Right lobe of liver (tissue), 6 donors: Measurements from ENCODE around the gene TBC1D13. TPM values are rescaled to one million over a fixed set of nuclear protein-coding genes. Genes with fewer than 3 reads are reported as not detected.
A peak's percentile ranks its signal among the peaks of the same experiment; 100 is the strongest.
"Not testable (repeated sequence)": the region's sequence is repeated elsewhere in the genome, so short reads cannot be mapped to it uniquely, and the experiment has no call there.

ENCODE experiments used
- ATAC-seq, 4 donors: fragments of 200-7000 bp; cut with Tn5 transposase; one replicate each; pipeline ENCODE4 v1.9.1; 2020; ENCODE audit warnings: mild to moderate bottlenecking in 4 of 4, moderate library complexity in 4 of 4
- DNase-seq, 3 donors: peaks; one replicate each; pipeline ENCODE4 v3.0.0-alpha.2; 2020
- H3K27ac ChIP-seq, 3 donors: fragments of 200-600 bp; one replicate each; pipeline ENCODE4 v1.8.0; 2022
- H3K27me3 ChIP-seq, 2 donors: fragments of 200-600 bp; one replicate each; pipeline ENCODE4 v1.8.0; 2022
- H3K36me3 ChIP-seq, 4 donors: fragments of 200-600 bp; sonication (generic) in 1 of 4; one replicate each; pipeline versions ENCODE4 v1.5.1 to v1.8.0; 2017 to 2022; ENCODE audit warnings: control low read depth in 1 of 4
- H3K4me1 ChIP-seq, 4 donors: fragments of 200-600 bp; sonication (generic) in 1 of 4; one replicate each; pipeline versions ENCODE4 v1.5.1 to v1.8.0; 2017 to 2022; ENCODE audit warnings: control low read depth in 1 of 4
- H3K4me3 ChIP-seq, 3 donors: fragments of 200-600 bp; one replicate each; pipeline ENCODE4 v1.8.0; 2022
- H3K9me3 ChIP-seq, 4 donors: fragments of 200-600 bp; sonication (generic) in 1 of 4; one replicate each; pipeline versions ENCODE4 v1.5.1 to v1.8.0; 2017 to 2022; ENCODE audit warnings: control low read depth in 1 of 4
- POLR2A ChIP-seq: fragments of 450-650 bp; IDR thresholded peaks from one replicate; pipeline ENCODE4 v1.6.1; 2017; ENCODE audit warnings: antibody characterized with exemption, mild to moderate bottlenecking
- WGBS: methylation state at CpG from one replicate; pipeline ENCODE4 v1.1.6; 2018; ENCODE audit warnings: low coverage, low lambda C conversion rate; ENCODE audit not compliant: insufficient coverage; ENCODE audit errors: missing lambda C conversion rate; 5-methylcytosine and 5-hydroxymethylcytosine counted together
- intact Hi-C, 2 donors: fragments of 100-400 bp; cut with DNase I; formaldehyde crosslinking; loops; one replicate each; pipeline versions ENCODE4 v1.11.2 to v1.14.1; 2022
- small RNA-seq, 2 experiments: library from RNA; depleted of rRNA; stranded (forward); fragments of <200 nt; gene quantifications; one replicate each; pipeline ENCODE3, GENCODE V24; 2016
- total RNA-seq, 6 experiments: library from RNA; depleted of rRNA in 2 of 6; stranded (reverse); fragments of >200 nt in 2 of 6; fragmentation: NEBNext Ultra II Directional in 3 of 6; extraction: Animal tissue kit (Norgen Biotek cat#: 25700) in 3 of 6; gene quantifications; one replicate each; pipeline versions ENCODE4 v1.1.0 to v1.2.4, GENCODE V29; 2016 to 2023
- TF ChIP-seq, protein P1 (sequence below), 4 donors: fragments of 200-600 bp in 3 of 4; fragments of 450-650 bp in 1 of 4; IDR thresholded peaks; one replicate each; pipeline versions ENCODE4 v1.5.1 to v1.8.0; 2016 to 2022; ENCODE audit warnings: antibody characterized with exemption in 4 of 4, mild to moderate bottlenecking in 2 of 4
- donor health status: DM: no; HTN: yes; CAD: no.
- donor health status: DM: no; HTN: no; CAD: no.
- donor health status: DM: no; HTN: no; CAD: no.
- donor health status: DM: no; HTN: yes; CAD: no.
- donor health status: DM: no; HTN: yes; CAD: no.

TBC1D13 gene
- total RNA-seq, 6 experiments from 2014 or later: 7.3 to 16.0 (median 12.6) TPM

DNA sequence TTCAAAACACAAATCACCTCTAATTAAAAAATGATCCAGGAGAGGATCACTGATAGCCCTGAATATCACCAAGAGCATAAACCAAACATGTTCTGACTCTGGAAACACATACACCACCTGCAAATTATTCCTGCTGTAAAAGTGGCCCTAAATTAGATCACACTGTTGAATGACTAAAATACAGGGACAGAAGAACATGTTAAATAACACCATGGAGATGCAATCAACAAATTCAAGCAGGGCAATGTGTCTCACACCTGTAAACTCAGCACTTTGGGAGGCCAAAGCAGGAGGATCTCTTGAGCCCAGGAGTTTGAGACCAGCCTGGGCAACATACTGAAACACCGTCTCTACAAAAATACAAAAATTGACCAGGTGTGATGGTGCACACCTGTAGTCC is 60.8 kb downstream of the TBC1D13 start:
- H3K27me3 ChIP-seq: no peaks in the 10 kb centered on the region
- no peaks in the 10 kb centered on the region for H3K9me3 ChIP-seq
- intact Hi-C loops: no loop called here
- peaks cover 0 to 4% (median 0%) of the 10 kb centered on the region in 4 donors for H3K4me1 ChIP-seq
- H3K27ac ChIP-seq: no peak overlapping the region
- WGBS: 86% methylated on average over 1 of the region's 1 CpG
- no peak for TF ChIP-seq POLR2A
- TF ChIP-seq, protein P1, sequence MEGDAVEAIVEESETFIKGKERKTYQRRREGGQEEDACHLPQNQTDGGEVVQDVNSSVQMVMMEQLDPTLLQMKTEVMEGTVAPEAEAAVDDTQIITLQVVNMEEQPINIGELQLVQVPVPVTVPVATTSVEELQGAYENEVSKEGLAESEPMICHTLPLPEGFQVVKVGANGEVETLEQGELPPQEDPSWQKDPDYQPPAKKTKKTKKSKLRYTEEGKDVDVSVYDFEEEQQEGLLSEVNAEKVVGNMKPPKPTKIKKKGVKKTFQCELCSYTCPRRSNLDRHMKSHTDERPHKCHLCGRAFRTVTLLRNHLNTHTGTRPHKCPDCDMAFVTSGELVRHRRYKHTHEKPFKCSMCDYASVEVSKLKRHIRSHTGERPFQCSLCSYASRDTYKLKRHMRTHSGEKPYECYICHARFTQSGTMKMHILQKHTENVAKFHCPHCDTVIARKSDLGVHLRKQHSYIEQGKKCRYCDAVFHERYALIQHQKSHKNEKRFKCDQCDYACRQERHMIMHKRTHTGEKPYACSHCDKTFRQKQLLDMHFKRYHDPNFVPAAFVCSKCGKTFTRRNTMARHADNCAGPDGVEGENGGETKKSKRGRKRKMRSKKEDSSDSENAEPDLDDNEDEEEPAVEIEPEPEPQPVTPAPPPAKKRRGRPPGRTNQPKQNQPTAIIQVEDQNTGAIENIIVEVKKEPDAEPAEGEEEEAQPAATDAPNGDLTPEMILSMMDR (IDR thresholded peaks at IDR 0.05): no peak
- DNase-seq (no peak), ATAC-seq (no peak)
- no peak overlapping the region for H3K4me3 ChIP-seq
- no peaks in the 10 kb centered on the region for H3K36me3 ChIP-seq

DNA sequence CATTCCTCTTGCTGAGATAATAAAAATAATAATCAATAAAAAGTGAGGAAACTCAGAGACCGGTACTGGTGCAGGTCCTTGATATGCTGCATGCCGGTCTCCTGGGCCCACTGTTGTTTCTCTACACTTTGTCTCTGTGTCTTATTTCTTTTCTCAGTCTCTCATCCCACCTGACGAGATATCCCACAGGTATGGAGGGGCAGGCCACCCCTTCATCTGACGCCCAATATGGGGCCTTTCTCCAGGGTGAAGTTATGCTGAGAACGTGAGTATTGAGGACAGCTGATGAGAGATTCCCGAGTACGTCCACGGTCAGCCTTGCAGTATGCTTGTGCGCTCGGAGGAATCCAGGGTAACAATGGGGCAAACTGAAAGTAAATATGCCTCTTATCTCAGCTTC is 64.0 kb downstream of the TBC1D13 start:
- ATAC-seq, H3K27ac ChIP-seq, H3K36me3 ChIP-seq, H3K27me3 ChIP-seq, intact Hi-C loops, H3K9me3 ChIP-seq, H3K4me3 ChIP-seq, H3K4me1 ChIP-seq: not testable (repeated sequence)
- peak in 1 of 3 donors; percentile 11 for DNase-seq
- 95% methylated on average over 10 of the region's 10 CpGs for WGBS

DNA sequence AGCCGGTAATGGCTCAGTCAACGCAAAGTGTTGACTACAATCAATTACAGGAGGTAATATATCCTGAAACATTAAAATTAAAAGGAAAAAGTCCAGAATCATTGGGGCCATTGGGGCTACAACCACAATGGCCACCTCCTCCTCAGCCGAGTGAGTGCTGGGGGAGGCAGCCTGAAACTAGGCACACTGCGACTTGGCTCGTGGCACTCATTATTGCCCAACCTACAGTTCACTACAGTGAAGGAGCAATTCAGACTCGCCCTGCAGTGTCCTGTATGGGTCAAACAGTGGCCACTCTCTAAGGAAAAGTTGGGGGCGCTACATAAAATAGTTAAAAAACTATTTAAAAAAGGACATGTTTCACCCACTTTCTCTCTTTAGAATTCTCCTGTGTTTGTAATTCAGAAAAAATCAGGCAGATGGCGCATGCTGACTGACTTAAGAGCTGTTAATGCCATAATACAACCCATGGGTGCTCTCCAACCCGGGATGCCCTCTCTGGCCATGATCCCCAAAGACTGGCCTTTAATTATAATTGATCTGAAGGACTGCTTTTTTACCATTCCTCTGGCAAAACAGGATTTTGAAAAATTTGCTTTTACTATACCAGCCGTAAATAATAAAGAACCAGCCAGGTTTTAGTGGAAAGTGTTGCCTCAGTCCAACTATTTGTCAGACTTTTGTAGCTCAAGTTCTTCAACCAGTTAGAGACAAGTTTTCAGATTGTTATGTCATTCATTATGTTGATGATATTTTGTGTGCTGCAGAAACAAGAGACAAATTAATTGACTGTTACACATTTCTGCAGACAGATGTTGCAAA is 64.9 kb downstream of the TBC1D13 start:
- ATAC-seq (peak; percentile 70 to 81 (median 78)), DNase-seq (peak; percentile 26 to 64 (median 31))
- intact Hi-C loops, H3K4me3 ChIP-seq, H3K27me3 ChIP-seq, H3K36me3 ChIP-seq, H3K4me1 ChIP-seq, H3K27ac ChIP-seq, H3K9me3 ChIP-seq: not testable (repeated sequence)
- TF ChIP-seq, protein P1 (IDR thresholded peaks at IDR 0.05): peak; percentile 59 to 69 (median 64)
- WGBS: 36% methylated on average over 10 of the region's 10 CpGs

DNA sequence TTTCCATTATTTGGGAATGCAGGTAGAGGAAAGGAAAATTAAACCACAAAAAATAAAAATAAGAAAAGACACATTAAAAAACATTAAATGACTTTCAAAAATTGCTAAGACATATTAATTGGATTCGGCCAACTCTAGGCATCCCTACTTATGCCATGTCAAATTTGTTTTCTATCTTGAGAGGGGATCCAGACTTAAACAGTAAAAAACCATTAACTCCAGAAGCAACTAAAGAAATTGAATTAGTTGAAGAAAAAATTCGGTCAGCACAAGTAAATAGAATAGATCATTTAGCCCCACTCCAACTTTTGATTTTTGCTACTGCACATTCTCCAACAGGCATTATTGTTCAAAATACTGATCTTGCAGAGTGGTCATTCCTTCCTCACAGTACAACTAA is 65.6 kb downstream of the TBC1D13 start:
- DNase-seq, H3K36me3 ChIP-seq, H3K27ac ChIP-seq, H3K9me3 ChIP-seq, H3K4me3 ChIP-seq, ATAC-seq, H3K27me3 ChIP-seq, H3K4me1 ChIP-seq, intact Hi-C loops: not testable (repeated sequence)
- WGBS: 73% methylated on average over 2 of the region's 2 CpGs

DNA sequence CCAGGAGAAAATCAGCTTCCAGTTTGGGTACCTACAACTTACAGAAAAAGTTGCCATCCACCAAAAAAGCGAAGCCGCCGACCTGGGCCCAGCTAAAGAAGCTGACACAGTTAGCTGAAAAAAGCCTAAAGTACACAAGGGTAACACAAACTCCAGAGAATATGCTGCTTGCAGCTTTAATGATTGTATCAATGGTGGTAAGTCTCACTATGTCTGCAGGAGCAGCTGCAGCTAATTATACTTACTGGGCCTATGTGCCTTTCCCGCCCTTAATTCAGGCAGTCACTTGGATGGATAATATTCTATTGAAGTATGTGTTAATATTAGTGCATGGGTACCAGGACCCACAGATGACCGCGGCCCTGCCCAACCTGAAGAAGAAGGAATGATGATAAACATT is 67.4 kb downstream of the TBC1D13 start:
- intact Hi-C loops, H3K27me3 ChIP-seq, H3K27ac ChIP-seq, H3K4me1 ChIP-seq, H3K4me3 ChIP-seq, H3K9me3 ChIP-seq, H3K36me3 ChIP-seq, ATAC-seq: not testable (repeated sequence)
- DNase-seq: peak in 1 of 3 donors; percentile 2
- 92% methylated on average over 6 of the region's 6 CpGs for WGBS

DNA sequence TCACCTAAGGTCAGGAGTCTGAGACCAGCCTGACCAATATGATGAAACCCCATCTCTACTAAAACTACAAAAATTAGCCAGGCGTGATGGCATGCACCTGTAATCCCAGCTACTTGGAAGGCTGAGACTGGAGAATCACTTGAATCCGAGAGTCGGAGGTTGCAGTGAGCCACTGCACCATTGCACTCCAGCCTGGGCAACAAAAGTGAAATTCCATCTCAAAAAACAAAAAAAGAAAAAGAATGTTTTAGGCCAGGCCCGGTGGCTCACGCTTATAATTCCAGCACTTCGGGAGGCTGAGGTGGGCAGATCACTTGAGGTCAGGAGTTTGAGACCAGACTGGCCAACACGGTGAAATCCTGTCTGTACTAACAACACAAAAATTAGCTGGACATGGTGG is 71.4 kb downstream of the TBC1D13 start:
- peak in 1 of 3 donors; percentile 1 for DNase-seq
- H3K27ac ChIP-seq, H3K4me3 ChIP-seq, H3K27me3 ChIP-seq, H3K36me3 ChIP-seq, H3K9me3 ChIP-seq, ATAC-seq, intact Hi-C loops: not testable (repeated sequence)
- peaks cover 0 to 21% (median 9%) of the 10 kb centered on the region in 4 donors for H3K4me1 ChIP-seq
- 98% methylated on average over 7 of the region's 7 CpGs for WGBS

Small RNA genes lying within 50 kb of the gene (small RNA-seq; reads per million reads assigned to genes)
- gene RF00017: 0 reads per million in 2 experiments

Other genes starting within 250 kb of the TBC1D13 start
- 100 to 1,000 TPM in 2 of 6 experiments, 10 to 100 TPM in 4; 74.6 to 141 (median 98.6) TPM for gene SPTAN1, start 234.7 kb upstream of the TBC1D13 start, total RNA-seq
- 10 to 100 TPM; 11.8 to 23.9 (median 18.8) TPM for gene DYNC2I2, start 130.4 kb upstream of the TBC1D13 start, total RNA-seq
- 100 to 1,000 TPM in 2 of 6 experiments, 10 to 100 TPM in 4; 57.4 to 110 (median 82.6) TPM for gene SET, start 98.0 kb upstream of the TBC1D13 start, total RNA-seq
- gene PKN3, start 84.8 kb upstream of the TBC1D13 start, total RNA-seq: 1 to 10 TPM in 5 of 6 experiments, under 1 TPM in 1; 0.81 to 4.9 (median 2.4) TPM
- 10 to 100 TPM; 14.1 to 46.1 (median 22.7) TPM for gene ZDHHC12, start 63.1 kb upstream of the TBC1D13 start, total RNA-seq
- gene ZER1, start 15.3 kb upstream of the TBC1D13 start, total RNA-seq: 10 to 100 TPM; 13.4 to 21.8 (median 16.0) TPM
- 10 to 100 TPM; 22.4 to 50.1 (median 41.0) TPM for gene ENDOG, start 31.2 kb downstream of the TBC1D13 start, total RNA-seq
- gene SPOUT1, start 42.5 kb downstream of the TBC1D13 start, total RNA-seq: 10 to 100 TPM; 14.5 to 37.8 (median 24.5) TPM
- 10 to 100 TPM in 4 of 6 experiments, 1 to 10 TPM in 2; 7.2 to 12.7 (median 10.4) TPM for gene KYAT1, start 94.7 kb downstream of the TBC1D13 start, total RNA-seq
- 10 to 100 TPM in 5 of 6 experiments, 1 to 10 TPM in 1; 8.6 to 46.1 (median 22.1) TPM for gene LRRC8A, start 94.9 kb downstream of the TBC1D13 start, total RNA-seq
- 10 to 100 TPM; 14.0 to 69.7 (median 38.2) TPM for gene PHYHD1, start 133.7 kb downstream of the TBC1D13 start, total RNA-seq
- 10 to 100 TPM in 2 of 6 experiments, 1 to 10 TPM in 4; 6.6 to 17.3 (median 8.4) TPM for gene DOLK, start 160.3 kb downstream of the TBC1D13 start, total RNA-seq
- 10 to 100 TPM; 10.5 to 18.7 (median 15.6) TPM for gene NUP188, start 160.4 kb downstream of the TBC1D13 start, total RNA-seq
- 10 to 100 TPM; 23.7 to 28.3 (median 24.7) TPM for gene SH3GLB2, start 241.1 kb downstream of the TBC1D13 start, total RNA-seq
- gene MIGA2, start 249.4 kb downstream of the TBC1D13 start, total RNA-seq: 10 to 100 TPM in 4 of 6 experiments, 1 to 10 TPM in 2; 9.1 to 16.4 (median 10.8) TPM